COLO829 (cell line): ENCODE measurements around the gene WFS1.

ENCODE experiments used
- DNase-seq: peaks from one replicate; pipeline ENCODE4 v3.0.0; 2012; ENCODE audit warnings: low spot score

Gene WFS1, protein sequence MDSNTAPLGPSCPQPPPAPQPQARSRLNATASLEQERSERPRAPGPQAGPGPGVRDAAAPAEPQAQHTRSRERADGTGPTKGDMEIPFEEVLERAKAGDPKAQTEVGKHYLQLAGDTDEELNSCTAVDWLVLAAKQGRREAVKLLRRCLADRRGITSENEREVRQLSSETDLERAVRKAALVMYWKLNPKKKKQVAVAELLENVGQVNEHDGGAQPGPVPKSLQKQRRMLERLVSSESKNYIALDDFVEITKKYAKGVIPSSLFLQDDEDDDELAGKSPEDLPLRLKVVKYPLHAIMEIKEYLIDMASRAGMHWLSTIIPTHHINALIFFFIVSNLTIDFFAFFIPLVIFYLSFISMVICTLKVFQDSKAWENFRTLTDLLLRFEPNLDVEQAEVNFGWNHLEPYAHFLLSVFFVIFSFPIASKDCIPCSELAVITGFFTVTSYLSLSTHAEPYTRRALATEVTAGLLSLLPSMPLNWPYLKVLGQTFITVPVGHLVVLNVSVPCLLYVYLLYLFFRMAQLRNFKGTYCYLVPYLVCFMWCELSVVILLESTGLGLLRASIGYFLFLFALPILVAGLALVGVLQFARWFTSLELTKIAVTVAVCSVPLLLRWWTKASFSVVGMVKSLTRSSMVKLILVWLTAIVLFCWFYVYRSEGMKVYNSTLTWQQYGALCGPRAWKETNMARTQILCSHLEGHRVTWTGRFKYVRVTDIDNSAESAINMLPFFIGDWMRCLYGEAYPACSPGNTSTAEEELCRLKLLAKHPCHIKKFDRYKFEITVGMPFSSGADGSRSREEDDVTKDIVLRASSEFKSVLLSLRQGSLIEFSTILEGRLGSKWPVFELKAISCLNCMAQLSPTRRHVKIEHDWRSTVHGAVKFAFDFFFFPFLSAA

DNA sequence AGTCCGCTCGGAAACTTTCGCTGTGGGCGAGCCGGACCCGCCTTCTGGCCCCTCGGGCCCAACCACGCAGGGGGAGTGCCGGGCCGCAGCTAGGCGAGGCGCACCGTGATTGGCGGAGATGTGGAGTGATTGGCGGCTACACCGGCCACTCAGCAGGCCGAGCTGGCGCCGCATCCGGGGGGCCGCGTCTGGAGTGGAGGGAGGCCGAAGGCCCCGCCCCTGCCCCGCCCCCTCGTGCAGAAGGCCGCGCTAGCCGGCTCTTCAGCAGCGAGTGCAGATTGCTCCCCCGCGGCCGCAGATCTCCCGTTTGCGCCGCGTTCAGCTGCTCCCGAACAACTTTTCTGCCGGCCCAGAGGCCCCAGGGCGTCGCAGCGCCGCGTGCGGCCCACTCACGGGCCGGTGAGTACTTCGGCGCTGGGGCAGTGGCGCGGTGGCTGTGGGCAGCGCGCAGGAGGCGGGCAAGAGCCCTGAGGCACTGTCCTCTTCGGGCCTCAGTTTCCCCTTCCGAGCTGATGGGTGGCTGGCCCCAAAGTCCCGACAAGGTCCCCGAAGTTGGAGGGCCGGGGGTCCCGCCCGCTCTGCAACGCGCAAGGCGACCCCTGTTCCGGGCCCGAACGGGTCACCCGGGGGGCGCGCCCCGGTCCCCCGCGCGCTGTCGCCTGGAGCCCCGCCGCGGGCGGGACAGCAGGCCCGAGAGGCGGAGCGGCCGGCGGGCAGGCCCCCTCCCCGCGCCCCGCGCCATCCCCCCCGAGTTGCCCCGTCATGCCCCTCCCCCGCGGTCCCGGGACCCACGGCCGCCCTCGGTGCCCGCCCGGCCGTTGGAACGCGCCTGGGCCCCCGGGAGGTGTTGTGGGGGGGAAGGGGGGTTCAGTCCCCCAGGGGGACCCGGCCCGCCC lies at the start of gene WFS1:
TSS of gene WFS1 (plus strand) at position 235 of the 896 bp plus-strand sequence. CDS start 7,606 bp downstream, outside the sequence.
- peak; percentile 96 for DNase-seq

DNA sequence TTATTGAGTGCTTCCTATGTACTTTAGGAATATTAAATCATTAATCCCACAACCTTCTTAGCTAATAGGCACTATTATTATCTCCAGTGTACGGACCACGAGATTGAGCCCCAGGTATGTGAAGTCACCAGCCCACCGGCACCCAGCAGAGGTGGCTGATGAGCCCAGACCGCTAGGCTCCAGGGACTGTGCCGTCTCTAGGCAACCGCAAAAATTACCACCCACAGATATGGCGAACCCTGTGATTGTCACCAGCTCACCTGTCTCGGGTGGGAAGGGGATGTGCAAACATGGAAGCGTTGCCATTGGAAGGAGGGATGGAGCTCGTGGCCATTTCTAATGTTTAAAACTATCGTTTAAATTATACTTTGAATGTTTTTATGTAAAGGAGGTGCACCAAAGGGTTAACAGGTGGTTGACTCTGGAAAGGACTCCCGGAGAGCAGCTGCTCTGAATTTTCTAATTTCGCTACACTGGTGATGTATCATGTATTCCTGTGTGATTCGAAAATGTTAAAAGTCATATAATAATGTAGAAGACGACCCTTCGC lies 48.3 kb upstream of the WFS1 start:
- no peak for DNase-seq

DNA sequence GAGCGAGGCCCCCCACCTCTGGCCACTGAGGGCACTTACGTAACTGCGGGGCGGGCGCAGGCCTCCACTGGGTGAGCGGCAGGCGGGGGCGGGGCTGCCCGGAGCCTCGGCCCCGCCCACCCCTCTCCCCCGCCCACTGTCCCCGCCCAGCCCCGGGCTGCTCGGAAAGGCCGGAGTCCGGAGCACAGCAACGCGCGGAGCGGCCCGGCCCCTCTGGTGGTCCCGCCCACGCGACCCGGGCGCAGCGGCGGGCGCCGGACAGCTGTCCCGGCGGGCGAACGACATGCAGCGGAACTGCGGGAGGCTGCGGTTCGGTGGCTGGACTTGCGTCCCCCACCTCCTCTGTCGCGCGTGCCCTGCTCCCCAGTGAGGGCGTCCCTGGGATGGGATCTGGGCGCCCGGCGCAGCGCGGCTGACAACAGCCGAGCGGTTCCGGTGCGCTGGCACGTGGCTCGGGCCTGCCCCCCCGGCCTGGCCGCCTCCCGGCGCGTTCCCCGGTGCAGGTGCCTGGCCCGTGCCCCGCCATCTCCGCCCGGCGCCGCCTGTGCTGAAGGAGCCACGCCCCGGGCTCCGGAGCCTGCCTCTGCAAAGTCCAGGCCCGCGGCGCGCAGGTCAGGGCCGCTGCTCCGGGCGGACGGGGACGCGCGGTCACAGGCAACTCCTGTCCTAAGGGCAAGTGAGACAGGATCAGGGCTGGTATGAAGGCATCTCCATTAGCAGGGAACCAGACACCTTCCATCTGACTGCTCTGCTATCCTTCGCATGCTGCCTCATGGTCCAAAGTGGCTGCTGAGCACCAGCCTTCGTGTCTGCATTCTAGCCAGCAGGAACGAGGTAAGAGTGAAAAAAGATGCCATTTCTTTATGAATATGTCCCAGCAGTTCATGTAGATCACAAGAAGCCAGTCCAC lies 47.5 kb upstream of the WFS1 start:
- DNase-seq = no peak

DNA sequence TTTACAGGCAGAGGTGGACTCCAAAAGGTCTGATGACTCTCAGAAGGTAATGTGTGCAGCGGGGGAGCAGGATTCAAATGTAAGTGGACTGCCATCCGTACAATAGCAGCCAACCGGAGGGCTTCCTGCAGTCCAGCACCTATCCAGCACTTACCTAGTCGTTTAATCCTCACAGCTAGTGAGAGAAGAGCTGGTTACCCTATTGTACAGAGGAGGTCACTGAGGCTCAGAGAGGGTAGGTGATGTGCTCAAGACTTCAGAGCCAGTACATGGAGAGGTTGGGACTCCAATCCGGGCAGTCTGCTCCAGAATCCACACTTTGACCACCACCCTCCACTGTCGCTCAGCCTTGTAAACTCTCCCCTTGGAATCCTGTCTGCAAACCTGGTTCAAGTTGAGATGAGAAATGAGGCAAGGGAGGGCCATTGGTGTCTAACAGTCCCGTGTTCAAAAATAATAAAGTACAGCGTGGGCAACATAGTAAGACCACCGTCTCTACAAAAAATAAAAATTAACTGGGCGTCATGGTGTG lies 46.8 kb upstream of the WFS1 start:
- DNase-seq = no peak

DNA sequence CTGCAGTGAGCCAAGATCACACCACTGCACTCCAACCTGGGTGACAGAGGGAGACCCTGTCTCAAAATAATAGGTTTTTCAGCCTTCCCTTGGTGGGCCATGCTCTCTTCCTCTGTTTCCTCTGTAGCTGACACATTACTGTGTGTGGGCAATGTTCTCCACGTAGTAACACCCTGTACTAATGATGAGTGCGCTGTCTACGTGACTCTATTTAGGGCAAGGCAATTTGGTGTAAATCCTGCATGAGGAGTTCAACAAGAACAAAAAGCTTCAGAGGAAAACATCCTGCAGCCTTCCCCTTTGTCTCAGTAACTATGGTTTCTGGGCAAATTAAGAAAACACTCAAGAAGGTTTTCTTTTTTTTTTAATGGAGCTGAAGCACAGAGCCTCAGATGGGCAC lies 44.9 kb upstream of the WFS1 start:
- no peak for DNase-seq

DNA sequence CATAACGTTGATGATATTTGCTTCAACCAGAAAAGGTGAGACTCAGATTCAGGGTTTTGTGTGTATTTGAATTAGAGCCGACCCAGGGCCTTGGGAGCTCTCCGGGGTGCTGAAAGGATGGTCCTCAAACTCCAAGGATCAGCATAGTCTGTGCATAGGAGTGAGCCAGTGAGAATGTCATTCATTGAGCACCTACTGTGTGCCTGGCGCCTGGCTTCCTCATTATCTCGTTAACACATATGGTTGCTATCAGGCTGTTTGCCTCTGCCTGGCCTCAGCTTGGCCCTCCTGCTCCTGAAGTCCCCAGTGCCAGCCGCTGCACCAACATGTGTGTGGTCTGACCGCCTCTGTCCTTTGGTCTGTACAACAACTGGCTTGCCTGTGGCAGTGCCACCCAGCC lies 44.2 kb upstream of the WFS1 start:
- DNase-seq = peak; percentile 4

DNA sequence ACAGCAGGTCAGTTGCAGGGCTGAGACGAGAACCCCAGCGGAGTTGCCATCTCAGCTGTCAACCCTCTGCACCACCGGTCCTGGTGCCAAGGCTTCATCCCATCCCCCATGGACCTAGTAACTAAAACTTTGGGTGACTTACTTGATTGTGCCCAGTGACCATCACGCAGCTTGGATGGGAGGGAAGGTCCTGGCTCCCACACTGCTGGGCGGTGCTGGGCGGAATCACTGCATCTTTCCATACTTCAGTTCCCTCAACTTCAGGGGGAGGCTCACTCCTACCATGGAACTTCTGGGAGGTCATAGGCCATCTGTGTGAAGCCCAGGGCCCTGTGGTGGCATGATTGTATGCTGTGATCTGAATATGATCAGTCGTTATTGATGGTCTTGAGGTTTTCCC lies 43.1 kb upstream of the WFS1 start:
- DNase-seq = no peak

DNA sequence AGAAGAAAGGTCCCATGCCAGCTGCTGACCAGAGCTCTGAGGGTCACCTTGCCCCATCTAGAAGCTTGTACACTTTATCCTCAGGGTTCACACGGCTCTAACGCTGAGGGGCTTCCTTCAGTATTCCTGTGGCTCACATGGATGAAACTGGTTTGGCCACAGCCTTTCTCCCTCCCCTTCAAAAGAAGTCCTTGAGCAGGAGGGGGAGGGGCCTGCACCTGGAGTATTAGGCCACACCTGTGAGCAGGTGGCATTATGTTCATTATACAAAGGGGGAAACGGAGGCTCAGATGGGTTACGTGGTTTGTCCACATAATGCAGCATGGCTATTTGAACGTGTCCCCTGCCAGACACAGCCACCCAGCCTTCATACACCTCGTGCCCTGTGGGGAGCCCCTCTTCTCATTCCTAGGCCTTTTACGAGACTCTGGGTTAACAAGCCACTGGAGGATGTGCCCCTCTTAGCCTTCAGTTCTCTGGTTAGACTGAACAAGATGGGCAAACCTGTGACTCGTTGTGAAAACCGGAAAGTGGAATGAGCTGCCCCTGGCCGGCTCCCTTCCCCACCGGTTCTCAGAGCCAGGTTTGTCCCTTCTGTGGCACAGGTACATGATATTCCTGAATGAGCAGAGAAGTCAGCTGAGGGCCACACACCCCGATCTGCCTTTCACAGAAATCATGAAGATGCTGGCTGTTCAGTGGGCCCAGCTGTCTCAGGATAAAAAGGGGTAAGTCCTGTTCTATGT lies 42.1 kb upstream of the WFS1 start:
- no peak for DNase-seq

DNA sequence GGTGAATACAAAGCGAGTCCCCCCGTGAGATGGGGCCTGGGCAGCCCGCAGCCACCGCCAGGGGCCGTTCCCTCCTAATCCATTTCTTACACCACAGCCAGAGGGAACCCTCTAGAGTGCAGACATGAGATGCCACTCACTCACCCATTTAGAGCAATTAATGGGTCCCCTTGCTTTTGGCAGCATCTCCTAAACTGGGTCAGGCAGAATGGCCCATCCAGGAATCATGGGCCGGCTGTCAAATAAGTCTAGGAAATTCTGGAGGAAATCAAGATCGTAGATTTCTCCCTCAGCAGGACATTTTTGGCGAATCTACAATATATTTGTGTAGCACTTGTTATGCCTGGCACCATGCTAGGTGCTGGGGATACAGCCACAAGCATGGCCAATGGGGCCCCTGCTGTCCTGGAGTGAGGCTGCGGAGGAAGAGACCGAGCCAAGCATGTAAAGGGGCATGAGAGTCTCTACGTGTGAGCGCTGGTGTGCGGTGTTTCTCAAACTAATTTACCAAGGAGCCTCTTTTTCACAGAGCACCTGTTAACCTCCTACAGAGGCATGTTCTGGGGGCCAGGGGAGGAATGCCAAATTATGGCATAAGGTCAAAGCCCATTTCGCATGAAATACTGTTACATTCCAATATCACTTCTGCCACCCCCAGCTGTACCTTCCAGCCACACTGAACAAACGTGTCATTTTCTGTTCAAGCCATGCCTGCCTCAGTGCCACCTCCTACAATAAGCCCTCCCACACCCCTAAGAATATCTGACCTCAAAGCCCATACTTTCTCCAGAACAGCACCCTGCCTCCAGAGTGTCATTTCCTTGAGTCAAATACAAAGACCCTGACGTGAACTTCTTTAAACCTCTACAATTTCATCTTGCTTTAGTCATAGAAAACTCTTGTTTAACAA lies 41.2 kb upstream of the WFS1 start:
- no peak for DNase-seq

DNA sequence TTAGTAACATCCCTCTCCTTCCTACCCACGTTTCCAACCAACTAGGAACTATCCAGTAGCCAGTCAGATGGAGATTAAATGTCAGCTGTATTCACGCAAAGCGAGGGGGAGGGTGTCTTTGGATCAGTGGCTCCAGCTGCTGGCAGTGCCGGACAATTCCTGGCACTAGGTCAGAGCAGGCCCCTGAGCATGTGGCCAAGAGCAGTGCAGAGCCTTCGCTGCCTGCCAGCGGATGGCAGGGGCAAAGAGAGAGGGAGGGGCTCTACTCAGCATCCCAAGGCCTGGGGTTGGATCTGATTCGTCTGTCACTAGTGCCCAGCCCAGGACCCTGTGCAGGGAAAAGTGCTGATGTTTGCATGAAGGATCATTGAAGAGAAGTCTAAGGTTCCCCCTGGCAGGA lies 40.6 kb upstream of the WFS1 start:
- DNase-seq = no peak

DNA sequence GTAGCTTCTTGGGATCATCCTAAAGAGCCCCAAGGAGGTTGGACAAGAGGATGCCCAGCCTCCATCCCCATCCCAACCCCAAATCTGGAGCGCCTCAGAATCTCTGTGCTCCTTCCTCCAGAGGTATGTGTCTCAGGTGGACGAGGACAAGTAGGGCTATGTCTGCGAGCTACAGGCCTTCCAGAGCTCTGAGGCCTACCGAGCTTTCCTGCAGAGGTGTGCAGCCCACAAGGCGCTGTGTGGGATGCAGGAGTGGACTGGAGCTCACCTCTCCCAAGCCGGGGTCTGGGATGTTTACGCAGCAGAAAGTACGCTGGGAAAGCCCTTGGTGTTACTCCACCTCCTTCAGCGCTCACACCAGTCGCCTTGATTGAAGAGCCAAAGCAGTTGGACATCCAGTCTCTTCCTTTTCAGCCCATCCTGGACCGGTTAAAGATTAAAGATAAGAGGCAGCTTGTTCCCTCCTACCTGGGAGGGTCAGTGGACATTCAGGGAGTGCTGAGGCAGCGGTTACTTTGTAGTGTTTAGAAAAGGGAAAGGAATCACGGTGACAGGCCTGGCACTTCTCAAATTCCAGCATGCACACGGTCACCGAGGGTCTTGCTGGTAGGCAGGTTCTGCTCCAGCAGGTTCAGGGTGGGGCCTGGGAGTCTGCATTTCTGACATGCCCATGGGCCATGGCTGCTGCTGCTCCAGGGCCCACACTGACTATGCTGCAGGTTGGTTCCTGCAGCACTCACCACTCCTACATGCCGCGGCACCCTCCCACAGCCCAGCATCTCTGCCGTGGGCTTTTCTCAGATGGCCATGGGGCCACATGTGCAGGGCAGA lies 39.8 kb upstream of the WFS1 start:
- DNase-seq = no peak

DNA sequence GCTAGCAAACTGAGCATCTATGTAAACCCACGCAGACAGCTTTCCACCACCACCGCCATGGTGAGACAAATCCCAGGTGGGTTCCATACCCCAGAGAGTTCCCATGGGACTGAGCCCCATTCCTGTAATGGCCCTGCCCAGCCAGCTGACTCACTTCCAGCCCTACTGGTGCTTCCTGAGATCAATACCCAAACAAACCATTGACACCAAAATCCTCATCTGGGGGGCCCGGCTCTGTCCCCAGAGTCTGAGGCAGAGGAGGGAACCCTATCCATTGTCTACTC lies 39.2 kb upstream of the WFS1 start:
- DNase-seq = no peak

DNA sequence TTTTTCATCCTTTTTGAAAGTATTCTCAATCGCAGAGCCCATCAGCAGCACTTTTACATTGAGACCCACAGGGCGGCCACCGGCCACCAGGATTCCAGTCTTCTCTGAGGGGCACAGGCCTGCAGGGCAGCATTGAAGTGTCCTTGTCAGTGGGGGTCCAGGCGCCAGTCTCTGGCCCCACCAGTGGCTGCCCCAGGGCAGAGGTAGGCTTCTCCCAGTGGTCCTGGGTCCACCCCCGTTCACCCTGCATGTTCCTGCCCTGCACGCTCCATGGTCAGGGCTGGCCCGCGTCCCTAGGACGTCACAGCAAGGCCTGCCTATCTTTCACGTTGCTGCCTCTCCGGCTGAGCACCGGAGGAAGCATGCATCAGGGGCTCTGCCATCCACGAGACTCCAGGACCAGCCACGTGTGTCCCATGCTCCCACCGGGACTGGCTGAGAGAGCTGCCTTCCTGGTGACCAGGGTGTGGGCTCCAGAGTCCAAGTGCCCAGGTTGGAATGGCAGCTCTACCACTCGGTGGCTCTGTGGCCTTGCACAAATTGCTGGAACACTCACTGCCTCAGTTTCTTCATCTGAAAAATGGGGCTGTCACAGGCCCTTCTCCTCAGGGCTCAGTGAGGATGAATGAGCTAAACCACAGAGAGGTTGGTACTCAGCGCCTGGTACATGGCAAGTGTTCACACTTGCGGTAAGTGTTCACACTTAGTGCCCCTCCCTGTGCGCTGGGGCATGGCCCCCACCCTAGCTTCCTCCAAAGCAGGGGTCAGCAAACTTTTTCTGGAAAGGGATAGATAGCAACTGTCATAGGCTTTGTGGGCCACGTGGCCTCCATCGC lies 38.6 kb upstream of the WFS1 start:
- no peak for DNase-seq

DNA sequence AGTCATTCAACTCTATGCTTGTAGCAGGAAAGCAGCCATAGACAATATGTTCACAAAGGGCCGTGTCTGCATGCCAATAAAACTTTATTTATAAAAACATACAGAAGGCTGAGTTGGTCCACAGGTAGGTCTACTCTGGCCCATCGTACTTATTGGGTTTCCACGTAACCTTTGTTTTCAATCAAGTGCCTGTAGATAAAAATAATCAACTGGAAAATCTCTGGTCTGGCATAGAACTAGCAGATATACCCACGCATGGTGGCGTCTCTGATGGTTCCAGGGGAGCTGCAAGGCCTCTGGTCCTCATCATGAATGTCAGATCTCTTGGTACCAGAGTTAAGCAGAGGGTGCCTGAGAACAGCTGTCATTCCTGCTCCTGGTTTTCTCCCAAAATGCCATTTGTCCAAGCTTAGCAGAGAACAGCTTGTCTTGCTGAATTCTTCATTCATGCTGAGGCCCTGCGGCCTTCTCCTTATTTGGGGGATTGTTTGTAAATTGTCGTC lies 37.9 kb upstream of the WFS1 start:
- DNase-seq = no peak

DNA sequence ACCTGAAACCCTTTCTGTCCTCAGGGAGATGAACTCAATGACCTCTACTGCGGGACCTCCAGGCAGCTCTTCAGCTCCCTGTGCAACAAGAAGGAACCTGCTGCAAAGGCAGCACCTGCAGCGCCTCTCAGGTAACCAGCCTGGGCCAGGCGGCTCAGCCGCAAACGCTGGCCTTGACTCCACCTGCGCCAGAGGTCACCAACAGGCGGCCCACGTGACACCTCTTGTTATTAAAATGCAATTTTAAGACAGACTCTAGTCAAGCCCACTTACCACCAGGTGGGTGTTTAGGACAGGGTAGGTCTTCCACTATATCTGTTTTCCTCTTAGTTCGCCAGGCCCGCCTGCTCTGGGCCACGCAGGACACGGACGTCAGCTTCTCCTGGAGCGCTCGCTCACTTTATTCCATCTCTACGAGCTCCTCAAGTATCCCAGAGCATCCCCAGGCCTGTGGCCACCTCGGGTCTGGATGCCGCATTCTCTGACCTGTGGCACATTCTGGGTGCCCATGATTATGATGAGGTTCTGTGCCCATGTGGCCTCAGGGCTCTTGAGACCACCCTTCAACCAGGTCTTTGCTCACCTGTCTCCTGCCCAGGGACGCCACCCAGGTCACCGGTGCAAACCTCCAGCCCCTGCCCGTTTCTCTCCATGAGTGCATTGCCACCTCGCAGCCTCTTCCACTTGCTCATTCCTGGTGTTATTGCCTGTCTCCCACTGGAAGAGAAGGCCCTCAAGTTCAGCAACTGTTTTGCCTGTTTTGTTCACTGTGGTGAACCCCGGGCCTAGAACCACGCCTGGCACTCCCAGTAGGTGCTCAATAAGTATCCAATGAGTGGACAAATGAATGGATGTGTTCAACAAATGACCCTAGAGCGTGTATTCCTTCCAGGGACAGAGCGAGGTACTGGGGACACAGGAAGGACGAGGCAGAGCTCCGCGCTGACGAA lies 36.5 kb upstream of the WFS1 start:
- no peak for DNase-seq

DNA sequence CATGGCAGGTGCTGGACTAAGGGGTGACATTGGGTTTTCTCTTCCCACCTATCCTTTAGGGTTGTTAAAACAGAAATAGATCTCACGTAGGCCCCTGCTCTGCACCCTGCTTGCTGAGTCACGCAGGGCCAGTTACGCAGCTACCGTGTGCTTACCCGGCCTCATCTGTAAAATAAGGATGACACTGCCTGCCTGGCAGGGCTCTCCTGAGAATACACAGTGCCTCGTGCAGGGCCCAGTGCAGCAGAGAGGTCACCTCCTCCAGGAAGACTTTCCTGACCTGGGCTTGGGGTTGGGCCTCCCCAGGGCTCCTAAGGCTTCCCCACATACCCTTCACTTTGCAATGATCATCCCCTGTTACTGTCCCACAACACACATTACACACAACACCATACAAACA lies 35.7 kb upstream of the WFS1 start:
- DNase-seq = no peak
